ENCODE results near the gene RHOC.

RHOC gene

GRCh38 chr1:112686417-112686816, 20.5 kb downstream of the RHOC start:
- no peak for DNase-seq (ENCODE audit: low read depth)

GRCh38 chr1:112685913-112686312, 21.0 kb downstream of the RHOC start:
- H3K4me3 ChIP-seq (ENCODE audit: low read depth, low read length): no peak overlapping the region
- in situ Hi-C loops (cut with HindIII; ENCODE audit: low sequenced_read_pairs): no loop called here
- no peak for TF ChIP-seq CTCF (IDR thresholded peaks at IDR 0.05; ENCODE audit: low read depth, low read length, missing control alignments)
- no peak for DNase-seq (ENCODE audit: low read depth)

More at GRCh38 chr1:112686417-112686816, 20.5 kb downstream of the RHOC start:
- TF ChIP-seq CTCF (IDR thresholded peaks at IDR 0.05; ENCODE audit: low read depth, low read length, missing control alignments): no peak
- in situ Hi-C loops (cut with HindIII; ENCODE audit: low sequenced_read_pairs): no loop called here
- H3K4me3 ChIP-seq (ENCODE audit: low read depth, low read length): no peak overlapping the region

GRCh38 chr1:112678605-112679004, 28.3 kb downstream of the RHOC start:
- no peak for DNase-seq (ENCODE audit: low read depth)
- H3K4me3 ChIP-seq (ENCODE audit: low read depth, low read length): no peak overlapping the region
- TF ChIP-seq CTCF (IDR thresholded peaks at IDR 0.05; ENCODE audit: low read depth, low read length, missing control alignments): no peak
- in situ Hi-C loops (cut with HindIII; ENCODE audit: low sequenced_read_pairs): no loop called here

- TF ChIP-seq CTCF (IDR thresholded peaks at IDR 0.05; ENCODE audit: low read depth, low read length, missing control alignments): no peak
- DNase-seq (ENCODE audit: low read depth): no peak
- no peak overlapping the region for H3K4me3 ChIP-seq (ENCODE audit: low read depth, low read length)
- in situ Hi-C loops (cut with HindIII; ENCODE audit: low sequenced_read_pairs): no loop called here
Observed at GRCh38 chr1:112677501-112677900, 29.4 kb downstream of the RHOC start.

GRCh38 chr1:112676543-112676942, 30.4 kb downstream of the RHOC start:
- no peak for DNase-seq (ENCODE audit: low read depth)
- no peak for TF ChIP-seq CTCF (IDR thresholded peaks at IDR 0.05; ENCODE audit: low read depth, low read length, missing control alignments)
- in situ Hi-C loops (cut with HindIII; ENCODE audit: low sequenced_read_pairs): no loop called here
- H3K4me3 ChIP-seq (ENCODE audit: low read depth, low read length): no peak overlapping the region

- DNase-seq (ENCODE audit: low read depth): no peak
- TF ChIP-seq CTCF (IDR thresholded peaks at IDR 0.05; ENCODE audit: low read depth, low read length, missing control alignments): no peak
- in situ Hi-C loops (cut with HindIII; ENCODE audit: low sequenced_read_pairs): no loop called here
- H3K4me3 ChIP-seq (ENCODE audit: low read depth, low read length): peak overlapping the region; percentile 78
Observed at GRCh38 chr1:112675728-112676381, 31.1 kb downstream of the RHOC start.

All from astrocyte of the cerebellum (primary cell).